ENCODE measurements around the gene DPF3. TPM values are rescaled to one million over a fixed set of nuclear protein-coding genes. Genes with fewer than 3 reads are reported as not detected.

Gene DPF3
- total RNA-seq, 1 experiment from 2014 or later: not detected

GRCh38 chr14:72904218-72904617 lies 10.3 kb upstream of the DPF3 start:
- ChIA-PET CTCF (no interaction called here), POLR2A (ENCODE audit: unreplicated experiment) (no interaction called here)
- Histone ChIP-seq H3K36me3 (ENCODE audit: low read depth) (no peaks in the 10 kb centered on the region), H3K27me3 (ENCODE audit: insufficient read depth, low read depth) (peaks cover 10% of the 10 kb centered on the region), H4K20me1 (ENCODE audit: insufficient read depth) (no peaks in the 10 kb centered on the region), H3F3A (ENCODE audit: insufficient read depth, low read depth) (no peaks in the 10 kb centered on the region), H3K79me2 (ENCODE audit: low read depth) (no peaks in the 10 kb centered on the region), H2AFZ (no peak overlapping the region), H3K4me1 (replicated peaks; ENCODE audit: insufficient read depth) (no peaks in the 10 kb centered on the region), H3K4me3 (no peak overlapping the region), H3K9me3 (ENCODE audit: insufficient read depth, low read depth) (no peaks in the 10 kb centered on the region), H3K4me2 (no peak overlapping the region), H3K27ac (no peak overlapping the region), H3K9me2 (ENCODE audit: insufficient read depth) (no peaks in the 10 kb centered on the region)
- intact Hi-C loops (cut with micrococcal nuclease; ENCODE audit: unreplicated experiment): no loop called here
- no TSS peak for BruUV-seq (replicated peaks)
- TF ChIP-seq CTCF (conservative IDR thresholded peaks at IDR 0.05): no peak
- no peak for TF ChIP-seq EZH2 (IDR thresholded peaks at IDR 0.05; ENCODE audit: low read depth)
- DNase-seq: no peak

GRCh38 chr14:72903716-72904115 lies 9.8 kb upstream of the DPF3 start:
- Histone ChIP-seq H3K79me2 (ENCODE audit: low read depth) (no peaks in the 10 kb centered on the region), H4K20me1 (ENCODE audit: insufficient read depth) (no peaks in the 10 kb centered on the region), H3K27me3 (ENCODE audit: insufficient read depth, low read depth) (peaks cover 10% of the 10 kb centered on the region), H3K4me2 (no peak overlapping the region), H3K4me1 (replicated peaks; ENCODE audit: insufficient read depth) (no peaks in the 10 kb centered on the region), H3K9me2 (ENCODE audit: insufficient read depth) (no peaks in the 10 kb centered on the region), H3F3A (ENCODE audit: insufficient read depth, low read depth) (no peaks in the 10 kb centered on the region), H2AFZ (no peak overlapping the region), H3K4me3 (no peak overlapping the region), H3K27ac (no peak overlapping the region), H3K36me3 (ENCODE audit: low read depth) (no peaks in the 10 kb centered on the region), H3K9me3 (ENCODE audit: insufficient read depth, low read depth) (no peaks in the 10 kb centered on the region)
- DNase-seq: no peak
- intact Hi-C loops (cut with micrococcal nuclease; ENCODE audit: unreplicated experiment): no loop called here
- TF ChIP-seq CTCF (conservative IDR thresholded peaks at IDR 0.05) (no peak), EZH2 (IDR thresholded peaks at IDR 0.05; ENCODE audit: low read depth) (no peak)
- POLR2A ChIA-PET (ENCODE audit: unreplicated experiment): no interaction called here
- BruUV-seq (replicated peaks): no TSS peak
- CTCF ChIA-PET: interaction anchor here (0.6 to 0.7 kb wide), 2 partner anchors 10 to 21 kb away, joined by 4 to 8 read pairs; partner anchors contain the start of gene DPF3

DNA sequence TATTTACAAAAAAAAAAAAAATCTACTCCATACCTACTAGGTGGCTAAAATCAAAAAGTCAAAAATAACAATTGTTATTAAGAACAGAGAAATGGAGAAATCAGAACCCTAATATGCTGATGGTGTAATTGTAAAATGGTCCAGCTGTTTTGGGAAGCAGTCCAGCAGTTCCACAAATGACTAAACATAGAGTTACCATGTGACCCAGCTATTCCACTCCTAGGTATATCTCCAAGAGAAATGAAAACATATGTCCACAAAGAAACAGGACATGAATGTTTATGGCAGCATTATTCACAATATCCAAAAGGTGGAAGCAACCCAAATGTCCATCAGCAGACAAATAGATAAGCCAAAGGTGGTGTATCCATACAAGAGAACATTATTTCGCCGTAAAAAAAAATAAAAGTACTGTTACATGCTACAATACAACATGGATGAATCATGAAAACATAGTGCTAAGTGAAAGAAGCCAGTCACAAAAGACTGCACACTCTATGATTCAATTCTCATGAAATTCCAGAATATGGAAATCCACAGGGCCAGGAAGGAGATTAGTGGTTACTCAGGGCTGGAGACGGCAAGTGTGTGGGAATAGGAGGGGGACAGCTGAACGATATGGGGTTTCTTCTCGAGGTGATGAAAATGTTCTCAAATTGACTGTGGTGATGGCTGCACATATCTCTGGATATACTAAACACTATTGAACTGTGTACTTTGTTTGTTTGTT lies 9.1 kb upstream of the DPF3 start:
- no peaks in the 10 kb centered on the region for H3K79me2 ChIP-seq (ENCODE audit: low read depth)
- POLR2A ChIA-PET (ENCODE audit: unreplicated experiment): no interaction called here

More for the DNA sequence above, 9.1 kb upstream of the DPF3 start:
- H4K20me1 ChIP-seq (ENCODE audit: insufficient read depth): no peaks in the 10 kb centered on the region
- H3F3A ChIP-seq (ENCODE audit: insufficient read depth, low read depth): no peaks in the 10 kb centered on the region
- H3K27me3 ChIP-seq (ENCODE audit: insufficient read depth, low read depth): peaks cover 10% of the 10 kb centered on the region
- DNase-seq: no peak
- BruUV-seq (replicated peaks): no TSS peak
- H3K36me3 ChIP-seq (ENCODE audit: low read depth): no peaks in the 10 kb centered on the region
- intact Hi-C loops (cut with micrococcal nuclease; ENCODE audit: unreplicated experiment): no loop called here
- no peak overlapping the region for H3K27ac ChIP-seq
- H2AFZ ChIP-seq: no peak overlapping the region
- CTCF ChIA-PET: interaction anchor here (0.6 to 0.7 kb wide), 2 partner anchors 9 to 22 kb away, joined by 4 to 8 read pairs; partner anchors contain the start of gene DPF3
- TF ChIP-seq EZH2 (IDR thresholded peaks at IDR 0.05; ENCODE audit: low read depth): no peak
- no peak for TF ChIP-seq CTCF (conservative IDR thresholded peaks at IDR 0.05)
- no peak overlapping the region for H3K4me2 ChIP-seq
- no peaks in the 10 kb centered on the region for H3K4me1 ChIP-seq (replicated peaks; ENCODE audit: insufficient read depth)
- H3K9me3 ChIP-seq (ENCODE audit: insufficient read depth, low read depth): no peaks in the 10 kb centered on the region
- H3K9me2 ChIP-seq (ENCODE audit: insufficient read depth): no peaks in the 10 kb centered on the region
- no peak overlapping the region for H3K4me3 ChIP-seq
